ENCODE results near the gene CELF2.

Gene CELF2

GRCh38 chr10:11017570-11018431, at the start of gene CELF2:
Gene CELF2 (plus strand): TSS chr10:11017872. CDS start chr10:11018090, 218 bp downstream.
- Histone ChIP-seq H3K4me3 (ENCODE audit: low read depth in 1 of 2, low read length in 2 of 2) (peak within 1 kb of the TSS; percentile 60 to 63), H3K27me3 (ENCODE audit: control insufficient read depth in 1 of 2, insufficient read depth in 2 of 2, low read length in 2 of 2) (no peaks in the 10 kb centered on the region), H3K4me1 (ENCODE audit: insufficient read depth, low read length) (peaks cover 31% of the 10 kb centered on the region), H3K9ac (ENCODE audit: low read length) (peak within 1 kb of the TSS; percentile 59), H3K9me3 (ENCODE audit: low read length) (no peaks in the 10 kb centered on the region), H3K36me3 (ENCODE audit: insufficient read depth, low read length) (no peaks in the 10 kb centered on the region), H3K27ac (ENCODE audit: low read depth, low read length) (peak within 1 kb of the TSS; percentile 55)

GRCh38 chr10:10968257-10968588, 49.4 kb upstream of the CELF2 start:
- Histone ChIP-seq H3K9ac (ENCODE audit: low read length) (no peak overlapping the region), H3K9me3 (ENCODE audit: low read length) (no peaks in the 10 kb centered on the region), H3K27ac (ENCODE audit: low read depth, low read length) (no peak overlapping the region), H3K4me3 (ENCODE audit: low read depth in 1 of 2, low read length in 2 of 2) (no peak overlapping the region), H3K27me3 (ENCODE audit: control insufficient read depth in 1 of 2, insufficient read depth in 2 of 2, low read length in 2 of 2) (no peaks in the 10 kb centered on the region), H3K4me1 (ENCODE audit: insufficient read depth, low read length) (peaks cover 8% of the 10 kb centered on the region), H3K36me3 (ENCODE audit: insufficient read depth, low read length) (no peaks in the 10 kb centered on the region)

- Histone ChIP-seq H3K9ac (ENCODE audit: low read length) (no peak overlapping the region), H3K27me3 (ENCODE audit: control insufficient read depth in 1 of 2, insufficient read depth in 2 of 2, low read length in 2 of 2) (no peaks in the 10 kb centered on the region), H3K4me3 (ENCODE audit: low read depth in 1 of 2, low read length in 2 of 2) (no peak overlapping the region), H3K36me3 (ENCODE audit: insufficient read depth, low read length) (no peaks in the 10 kb centered on the region), H3K4me1 (ENCODE audit: insufficient read depth, low read length) (no peaks in the 10 kb centered on the region), H3K9me3 (ENCODE audit: low read length) (no peaks in the 10 kb centered on the region), H3K27ac (ENCODE audit: low read depth, low read length) (no peak overlapping the region)
Measured at GRCh38 chr10:10973310-10973709, 44.4 kb upstream of the CELF2 start.

GRCh38 chr10:10975647-10976046, 42.0 kb upstream of the CELF2 start:
- Histone ChIP-seq H3K27ac (ENCODE audit: low read depth, low read length) (no peak overlapping the region), H3K9ac (ENCODE audit: low read length) (no peak overlapping the region), H3K4me3 (ENCODE audit: low read depth in 1 of 2, low read length in 2 of 2) (no peak overlapping the region), H3K27me3 (ENCODE audit: control insufficient read depth in 1 of 2, insufficient read depth in 2 of 2, low read length in 2 of 2) (no peaks in the 10 kb centered on the region), H3K9me3 (ENCODE audit: low read length) (no peaks in the 10 kb centered on the region), H3K36me3 (ENCODE audit: insufficient read depth, low read length) (no peaks in the 10 kb centered on the region), H3K4me1 (ENCODE audit: insufficient read depth, low read length) (no peaks in the 10 kb centered on the region)

GRCh38 chr10:10976652-10977051, 41.0 kb upstream of the CELF2 start:
- H3K27me3 ChIP-seq (ENCODE audit: control insufficient read depth in 1 of 2, insufficient read depth in 2 of 2, low read length in 2 of 2): no peaks in the 10 kb centered on the region
- H3K4me3 ChIP-seq (ENCODE audit: low read depth in 1 of 2, low read length in 2 of 2): no peak overlapping the region
- no peaks in the 10 kb centered on the region for H3K36me3 ChIP-seq (ENCODE audit: insufficient read depth, low read length)
- H3K4me1 ChIP-seq (ENCODE audit: insufficient read depth, low read length): no peaks in the 10 kb centered on the region
- no peak overlapping the region for H3K9ac ChIP-seq (ENCODE audit: low read length)
- H3K27ac ChIP-seq (ENCODE audit: low read depth, low read length): no peak overlapping the region
- no peaks in the 10 kb centered on the region for H3K9me3 ChIP-seq (ENCODE audit: low read length)

- no peak overlapping the region for H3K27ac ChIP-seq (ENCODE audit: low read depth, low read length)
Measured at GRCh38 chr10:10977226-10977956, 40.3 kb upstream of the CELF2 start.

GRCh38 chr10:10977978-10978377, 39.7 kb upstream of the CELF2 start:
- Histone ChIP-seq H3K27ac (ENCODE audit: low read depth, low read length) (no peak overlapping the region), H3K4me3 (ENCODE audit: low read depth in 1 of 2, low read length in 2 of 2) (no peak overlapping the region), H3K9ac (ENCODE audit: low read length) (no peak overlapping the region), H3K4me1 (ENCODE audit: insufficient read depth, low read length) (no peaks in the 10 kb centered on the region), H3K27me3 (ENCODE audit: control insufficient read depth in 1 of 2, insufficient read depth in 2 of 2, low read length in 2 of 2) (no peaks in the 10 kb centered on the region), H3K36me3 (ENCODE audit: insufficient read depth, low read length) (no peaks in the 10 kb centered on the region), H3K9me3 (ENCODE audit: low read length) (no peaks in the 10 kb centered on the region)

More at GRCh38 chr10:10977226-10977956, 40.3 kb upstream of the CELF2 start:
- H3K9ac ChIP-seq (ENCODE audit: low read length): no peak overlapping the region
- H3K4me3 ChIP-seq (ENCODE audit: low read depth in 1 of 2, low read length in 2 of 2): no peak overlapping the region
- no peaks in the 10 kb centered on the region for H3K9me3 ChIP-seq (ENCODE audit: low read length)
- no peaks in the 10 kb centered on the region for H3K27me3 ChIP-seq (ENCODE audit: control insufficient read depth in 1 of 2, insufficient read depth in 2 of 2, low read length in 2 of 2)
- no peaks in the 10 kb centered on the region for H3K4me1 ChIP-seq (ENCODE audit: insufficient read depth, low read length)
- no peaks in the 10 kb centered on the region for H3K36me3 ChIP-seq (ENCODE audit: insufficient read depth, low read length)

- Histone ChIP-seq H3K27me3 (ENCODE audit: control insufficient read depth in 1 of 2, insufficient read depth in 2 of 2, low read length in 2 of 2) (no peaks in the 10 kb centered on the region), H3K36me3 (ENCODE audit: insufficient read depth, low read length) (no peaks in the 10 kb centered on the region), H3K4me3 (ENCODE audit: low read depth in 1 of 2, low read length in 2 of 2) (no peak overlapping the region), H3K4me1 (ENCODE audit: insufficient read depth, low read length) (peaks cover 7% of the 10 kb centered on the region), H3K27ac (ENCODE audit: low read depth, low read length) (no peak overlapping the region), H3K9me3 (ENCODE audit: low read length) (no peaks in the 10 kb centered on the region), H3K9ac (ENCODE audit: low read length) (no peak overlapping the region)
Measured at GRCh38 chr10:10985361-10985760, 32.3 kb upstream of the CELF2 start.

GRCh38 chr10:10986606-10987005, 31.1 kb upstream of the CELF2 start:
- no peak overlapping the region for H3K4me3 ChIP-seq (ENCODE audit: low read depth in 1 of 2, low read length in 2 of 2)
- peaks cover 7% of the 10 kb centered on the region for H3K4me1 ChIP-seq (ENCODE audit: insufficient read depth, low read length)
- no peak overlapping the region for H3K9ac ChIP-seq (ENCODE audit: low read length)
- H3K27me3 ChIP-seq (ENCODE audit: control insufficient read depth in 1 of 2, insufficient read depth in 2 of 2, low read length in 2 of 2): no peaks in the 10 kb centered on the region
- H3K36me3 ChIP-seq (ENCODE audit: insufficient read depth, low read length): no peaks in the 10 kb centered on the region
- H3K9me3 ChIP-seq (ENCODE audit: low read length): no peaks in the 10 kb centered on the region
- no peak overlapping the region for H3K27ac ChIP-seq (ENCODE audit: low read depth, low read length)

GRCh38 chr10:10987111-10987510, 30.6 kb upstream of the CELF2 start:
- Histone ChIP-seq H3K27ac (ENCODE audit: low read depth, low read length) (no peak overlapping the region), H3K9me3 (ENCODE audit: low read length) (no peaks in the 10 kb centered on the region), H3K36me3 (ENCODE audit: insufficient read depth, low read length) (no peaks in the 10 kb centered on the region), H3K9ac (ENCODE audit: low read length) (no peak overlapping the region), H3K4me1 (ENCODE audit: insufficient read depth, low read length) (peaks cover 7% of the 10 kb centered on the region), H3K27me3 (ENCODE audit: control insufficient read depth in 1 of 2, insufficient read depth in 2 of 2, low read length in 2 of 2) (no peaks in the 10 kb centered on the region), H3K4me3 (ENCODE audit: low read depth in 1 of 2, low read length in 2 of 2) (no peak overlapping the region)

GRCh38 chr10:10989669-10990068, 28.0 kb upstream of the CELF2 start:
- no peaks in the 10 kb centered on the region for H3K36me3 ChIP-seq (ENCODE audit: insufficient read depth, low read length)
- H3K4me1 ChIP-seq (ENCODE audit: insufficient read depth, low read length): peaks cover 14% of the 10 kb centered on the region
- no peak overlapping the region for H3K4me3 ChIP-seq (ENCODE audit: low read depth in 1 of 2, low read length in 2 of 2)
- no peak overlapping the region for H3K27ac ChIP-seq (ENCODE audit: low read depth, low read length)
- H3K27me3 ChIP-seq (ENCODE audit: control insufficient read depth in 1 of 2, insufficient read depth in 2 of 2, low read length in 2 of 2): no peaks in the 10 kb centered on the region
- H3K9me3 ChIP-seq (ENCODE audit: low read length): no peaks in the 10 kb centered on the region
- no peak overlapping the region for H3K9ac ChIP-seq (ENCODE audit: low read length)
